Effector CD4-positive, alpha-beta T cell (primary cell): Measurements from ENCODE around the gene A4GALT.
"Not testable (repeated sequence)": the region's sequence is repeated elsewhere in the genome, so short reads cannot be mapped to it uniquely, and the experiment has no call there.

Experiments
- DNase-seq: peaks from one replicate; pipeline ENCODE4 v3.0.0-alpha.2; 2020

The A4GALT gene

GRCh38 chr22:42734406-42734805 is 13.7 kb upstream of the A4GALT start:
- DNase-seq, result no peak

GRCh38 chr22:42733394-42733793 is 12.7 kb upstream of the A4GALT start:
- DNase-seq, result not testable (repeated sequence)

GRCh38 chr22:42732081-42732480 is 11.4 kb upstream of the A4GALT start:
- DNase-seq, result no peak

- DNase-seq, result no peak
Observed at GRCh38 chr22:42726811-42727210, 6.1 kb upstream of the A4GALT start.

GRCh38 chr22:42725606-42726355 is 5.1 kb upstream of the A4GALT start:
- no peak for DNase-seq

GRCh38 chr22:42724062-42724461 is 3.4 kb upstream of the A4GALT start:
- no peak for DNase-seq

- no peak for DNase-seq
Observed at GRCh38 chr22:42721045-42721434, 370 bp upstream of the A4GALT start.

- DNase-seq, result no peak
Observed at GRCh38 chr22:42719656-42720262, 911 bp downstream of the A4GALT start.

GRCh38 chr22:42719133-42719532 is 1.5 kb downstream of the A4GALT start:
- DNase-seq, result no peak

GRCh38 chr22:42717197-42717928 is 3.3 kb downstream of the A4GALT start:
- no peak for DNase-seq

- no peak for DNase-seq
Observed at GRCh38 chr22:42716649-42717127, 4.0 kb downstream of the A4GALT start.

- no peak for DNase-seq
Observed at GRCh38 chr22:42716221-42716620, 4.4 kb downstream of the A4GALT start.

- DNase-seq, result no peak
Observed at GRCh38 chr22:42714768-42715390, 5.8 kb downstream of the A4GALT start.

- no peak for DNase-seq
Observed at GRCh38 chr22:42714308-42714707, 6.4 kb downstream of the A4GALT start.

- no peak for DNase-seq
Observed at GRCh38 chr22:42711895-42712837, 8.5 kb downstream of the A4GALT start.

GRCh38 chr22:42711281-42711731 is 9.4 kb downstream of the A4GALT start:
- DNase-seq, result no peak

- DNase-seq, result no peak
Observed at GRCh38 chr22:42708417-42708816, 12.3 kb downstream of the A4GALT start.

- DNase-seq, result no peak
Observed at GRCh38 chr22:42707496-42707895, 13.2 kb downstream of the A4GALT start.

GRCh38 chr22:42704896-42705295 is 15.8 kb downstream of the A4GALT start:
- DNase-seq, result no peak

- no peak for DNase-seq
Observed at GRCh38 chr22:42702675-42703074, 18.0 kb downstream of the A4GALT start.

GRCh38 chr22:42701694-42702093 is 19.0 kb downstream of the A4GALT start:
- no peak for DNase-seq

GRCh38 chr22:42700901-42701300 is 19.8 kb downstream of the A4GALT start:
- DNase-seq, result no peak
